Esophagus muscularis mucosa (tissue), 4 donors: Measurements from ENCODE around the gene ANKRD11. TPM values are rescaled to one million over a fixed set of nuclear protein-coding genes. Genes with fewer than 3 reads are reported as not detected.

Experiments
- DNase-seq: peaks from one replicate; pipeline ENCODE4 v3.0.0-alpha.2; 2017; ENCODE audit errors: extremely low spot score
- H3K27ac ChIP-seq, 4 donors: fragments of 200-600 bp; sonication (generic); replicated peaks in 1 of 4; 1 replicate in 3 of 4; 2 replicates in 1 of 4; pipeline ENCODE4 v1.5.1; 2016 to 2019; ENCODE audit warnings: mild to moderate bottlenecking in 1 of 4
- H3K27me3 ChIP-seq, 4 donors: fragments of 200-600 bp; sonication (generic); one replicate each; pipeline versions ENCODE4 v1.5.1 to v1.6.0; 2016 to 2019
- H3K36me3 ChIP-seq, 4 donors: fragments of 200-600 bp; sonication (generic); one replicate each; pipeline ENCODE4 v1.5.1; 2016 to 2019
- H3K4me1 ChIP-seq, 4 donors: fragments of 200-600 bp; sonication (generic); one replicate each; pipeline ENCODE4 v1.5.1; 2016 to 2019
- H3K4me3 ChIP-seq, 4 donors: fragments of 200-600 bp; sonication (generic); 1 replicate in 2 of 4; 2 replicates in 2 of 4; pipeline ENCODE4 v1.5.1; 2016 to 2019; ENCODE audit warnings: mild to moderate bottlenecking in 4 of 4, moderate library complexity in 1 of 4
- H3K9me3 ChIP-seq, 4 donors: fragments of 200-600 bp; sonication (generic); 1 replicate in 3 of 4; 2 replicates in 1 of 4; pipeline ENCODE4 v1.5.1; 2016 to 2019
- CTCF ChIP-seq, 3 experiments: fragments of 200-600 bp in 2 of 3; fragments of 450-650 bp in 1 of 3; sonication (generic) in 2 of 3; IDR thresholded peaks; one replicate each; pipeline ENCODE4 v1.5.1; 2017 to 2019; ENCODE audit warnings: antibody characterized with exemption in 3 of 3, mild to moderate bottlenecking in 2 of 3, moderate library complexity in 1 of 3
- EP300 ChIP-seq: sonication (generic); formaldehyde crosslinking; IDR thresholded peaks from one replicate; pipeline ENCODE4 v1.6.1; 2017; ENCODE audit warnings: antibody characterized with exemption
- POLR2A ChIP-seq: fragments of 450-650 bp; IDR thresholded peaks from one replicate; pipeline ENCODE4 v1.6.1; 2017; ENCODE audit warnings: antibody characterized with exemption, moderate library complexity, mild to moderate bottlenecking, low read depth
- POLR2AphosphoS5 ChIP-seq, 2 donors: sonication (generic); formaldehyde crosslinking; IDR thresholded peaks; one replicate each; pipeline ENCODE4 v1.6.1; 2017; ENCODE audit warnings: antibody characterized with exemption in 2 of 2
- WGBS: methylation state at CpG from one replicate; pipeline ENCODE4 v1.1.5; 2018; 5-methylcytosine and 5-hydroxymethylcytosine counted together
- intact Hi-C: fragments of 100-400 bp; cut with DNase I; formaldehyde crosslinking; loops from one replicate; pipeline ENCODE4 v1.15.1; 2023
- total RNA-seq, 4 donors: library from RNA; depleted of rRNA; stranded (reverse); fragments of >200 nt; gene quantifications; one replicate each; pipeline versions ENCODE4 v1.1.0 to v1.2.1, GENCODE V29; 2016

Gene ANKRD11
- total RNA-seq, 4 donors from 2014 or later = 60.8 to 119 (median 105) TPM

- no peak overlapping the region for H3K4me3 ChIP-seq
- no peaks in the 10 kb centered on the region for H3K27me3 ChIP-seq
- peaks cover 24 to 46% (median 42%) of the 10 kb centered on the region in 4 donors for H3K36me3 ChIP-seq
- WGBS = 76% methylated on average over 8 of the region's 9 CpGs
- H3K27ac ChIP-seq = peak overlapping the region in 1 of 4 donors; percentile 28
- TF ChIP-seq EP300 = no peak
- no peak for TF ChIP-seq POLR2A
- TF ChIP-seq CTCF (IDR thresholded peaks at IDR 0.05) = no peak
- TF ChIP-seq POLR2AphosphoS5 (IDR thresholded peaks at IDR 0.05) = no peak
- H3K9me3 ChIP-seq = no peaks in the 10 kb centered on the region
- H3K4me1 ChIP-seq = peaks cover 27 to 49% (median 31%) of the 10 kb centered on the region in 4 donors
- no peak for DNase-seq
- intact Hi-C loops = loop anchor here (10.0 kb wide), 1 partner anchor 47 kb away; no protein-coding TSS in a partner anchor
Observed at GRCh38 chr16:89291363-89291762, 199.0 kb downstream of the ANKRD11 start.

GRCh38 chr16:89290887-89291286 is 199.5 kb downstream of the ANKRD11 start:
- peak overlapping the region in 1 of 4 donors; percentile 28 for H3K27ac ChIP-seq
- intact Hi-C loops = loop anchor here (10.0 kb wide), 1 partner anchor 46 kb away; no protein-coding TSS in a partner anchor
- WGBS = 66% methylated on average over 14 of the region's 17 CpGs

GRCh38 chr16:89290472-89290871 is 199.9 kb downstream of the ANKRD11 start:
- H3K9me3 ChIP-seq = no peaks in the 10 kb centered on the region

More at GRCh38 chr16:89290887-89291286, 199.5 kb downstream of the ANKRD11 start:
- no peak for DNase-seq
- Histone ChIP-seq H3K4me1 (peaks cover 23 to 44% (median 27%) of the 10 kb centered on the region in 4 donors), H3K4me3 (no peak overlapping the region), H3K9me3 (no peaks in the 10 kb centered on the region), H3K36me3 (peaks cover 29 to 51% (median 47%) of the 10 kb centered on the region in 4 donors), H3K27me3 (no peaks in the 10 kb centered on the region)
- TF ChIP-seq EP300 (no peak), POLR2AphosphoS5 (IDR thresholded peaks at IDR 0.05) (no peak), POLR2A (no peak), CTCF (IDR thresholded peaks at IDR 0.05) (no peak)

GRCh38 chr16:89289428-89290395 is 200.6 kb downstream of the ANKRD11 start:
- Histone ChIP-seq H3K4me3 (no peak overlapping the region), H3K9me3 (no peaks in the 10 kb centered on the region), H3K36me3 (peaks cover 41 to 62% (median 58%) of the 10 kb centered on the region in 4 donors), H3K27ac (peak overlapping the region in 1 of 4 donors; percentile 4), H3K4me1 (peaks cover 14 to 35% (median 19%) of the 10 kb centered on the region in 4 donors), H3K27me3 (no peaks in the 10 kb centered on the region)
- WGBS = 85% methylated on average over 16 of the region's 25 CpGs
- intact Hi-C loops = loop anchor here (10.0 kb wide), 1 partner anchor 45 kb away; no protein-coding TSS in a partner anchor
- DNase-seq = no peak
- TF ChIP-seq EP300 = no peak
- peak in 1 of 2 donors; percentile 38 for TF ChIP-seq POLR2AphosphoS5 (IDR thresholded peaks at IDR 0.05)
- no peak for TF ChIP-seq POLR2A
- peak; percentile 65 to 87 (median 75) for TF ChIP-seq CTCF (IDR thresholded peaks at IDR 0.05)

More at GRCh38 chr16:89290472-89290871, 199.9 kb downstream of the ANKRD11 start:
- DNase-seq = no peak
- Histone ChIP-seq H3K27me3 (no peaks in the 10 kb centered on the region), H3K27ac (peak overlapping the region in 1 of 4 donors; percentile 28), H3K36me3 (peaks cover 33 to 55% (median 51%) of the 10 kb centered on the region in 4 donors), H3K4me3 (no peak overlapping the region), H3K4me1 (peaks cover 21 to 43% (median 26%) of the 10 kb centered on the region in 4 donors)
- TF ChIP-seq POLR2A (no peak), EP300 (no peak), CTCF (IDR thresholded peaks at IDR 0.05) (no peak), POLR2AphosphoS5 (IDR thresholded peaks at IDR 0.05) (no peak)
- intact Hi-C loops = loop anchor here (10.0 kb wide), 1 partner anchor 46 kb away; no protein-coding TSS in a partner anchor
- WGBS = 84% methylated on average over 6 of the region's 16 CpGs
